HG03432 (cell line): ENCODE results near the gene TESK2.
A peak's percentile ranks its signal among the peaks of the same experiment; 100 is the strongest.
"Not testable (repeated sequence)": the region's sequence is repeated elsewhere in the genome, so short reads cannot be mapped to it uniquely, and the experiment has no call there.

ENCODE experiments used
- ATAC-seq: cut with Tn5 transposase; IDR thresholded peaks from one replicate; pipeline ENCODE4 v1.9.1; 2021; ENCODE audit warnings: mild to moderate bottlenecking, moderate library complexity; ENCODE audit not compliant: unreplicated experiment

The TESK2 gene, protein sequence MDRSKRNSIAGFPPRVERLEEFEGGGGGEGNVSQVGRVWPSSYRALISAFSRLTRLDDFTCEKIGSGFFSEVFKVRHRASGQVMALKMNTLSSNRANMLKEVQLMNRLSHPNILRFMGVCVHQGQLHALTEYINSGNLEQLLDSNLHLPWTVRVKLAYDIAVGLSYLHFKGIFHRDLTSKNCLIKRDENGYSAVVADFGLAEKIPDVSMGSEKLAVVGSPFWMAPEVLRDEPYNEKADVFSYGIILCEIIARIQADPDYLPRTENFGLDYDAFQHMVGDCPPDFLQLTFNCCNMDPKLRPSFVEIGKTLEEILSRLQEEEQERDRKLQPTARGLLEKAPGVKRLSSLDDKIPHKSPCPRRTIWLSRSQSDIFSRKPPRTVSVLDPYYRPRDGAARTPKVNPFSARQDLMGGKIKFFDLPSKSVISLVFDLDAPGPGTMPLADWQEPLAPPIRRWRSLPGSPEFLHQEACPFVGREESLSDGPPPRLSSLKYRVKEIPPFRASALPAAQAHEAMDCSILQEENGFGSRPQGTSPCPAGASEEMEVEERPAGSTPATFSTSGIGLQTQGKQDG

DNA sequence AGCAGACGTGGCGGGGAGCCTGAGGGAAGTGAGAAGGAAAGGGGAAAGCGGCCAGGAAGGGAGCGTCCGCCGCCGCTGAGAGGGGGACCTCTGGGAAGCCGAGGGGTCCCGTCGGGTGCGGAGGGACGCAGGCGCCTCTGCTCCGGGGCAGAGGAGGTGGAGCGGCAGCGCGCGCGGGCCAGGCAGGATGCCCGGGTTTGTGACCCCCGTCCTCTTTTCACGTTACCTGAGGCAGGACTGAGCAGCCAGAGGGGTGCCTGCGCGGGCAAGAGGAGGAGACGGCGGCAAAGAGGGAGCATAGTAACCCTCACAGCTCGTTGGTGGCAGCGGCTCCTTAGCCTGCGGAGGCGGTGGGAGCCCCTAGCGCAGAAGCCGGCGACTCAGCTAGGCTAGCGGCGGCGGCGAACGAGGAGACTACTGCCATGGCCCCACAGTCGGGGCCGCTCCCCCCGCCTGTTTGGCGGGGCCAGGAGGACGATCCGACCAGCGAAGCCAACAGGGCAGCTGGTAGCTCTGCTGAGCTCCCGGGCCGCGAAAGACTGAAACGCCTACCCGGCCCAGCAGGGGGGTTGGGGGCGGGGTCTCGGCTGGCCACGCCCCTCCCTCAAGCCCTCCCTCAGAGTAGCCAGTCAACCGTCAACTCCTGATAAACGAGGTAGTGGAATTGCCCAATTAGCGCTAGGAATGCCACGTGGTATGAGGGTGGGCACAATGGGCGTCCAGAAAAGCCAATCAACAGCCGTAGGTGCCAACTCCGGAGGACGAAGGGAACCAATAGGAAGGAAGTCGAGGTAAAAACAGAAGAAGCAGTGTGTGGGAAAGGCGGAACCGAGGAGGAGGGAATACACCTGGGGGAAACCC is at the start of gene TESK2:
TESK2 (minus strand) TSS at position 538 of the 861 bp plus-strand sequence. CDS start 33,378 bp downstream, outside the sequence.
- ATAC-seq, result peak; percentile 86

DNA sequence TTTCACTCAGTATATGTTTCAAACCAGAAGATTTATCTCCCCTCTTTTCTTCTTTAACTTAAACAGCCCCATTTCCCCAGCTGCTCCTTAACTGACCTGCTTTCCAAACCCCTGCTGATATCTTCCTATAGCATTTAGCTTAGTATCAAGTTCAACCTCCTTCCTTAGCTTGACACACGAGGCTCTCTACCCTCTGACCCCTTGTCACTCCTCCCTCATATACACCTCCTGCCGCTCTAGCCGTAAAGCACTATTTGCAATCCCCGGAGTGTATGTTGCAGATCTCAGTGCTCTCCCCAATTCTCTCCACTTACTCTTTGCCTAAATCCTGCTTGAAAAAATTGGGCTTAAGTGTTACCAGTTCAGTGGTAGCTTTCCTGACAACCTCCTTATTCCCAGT is 45.9 kb upstream of the TESK2 start:
- ATAC-seq, result no peak

- ATAC-seq, result no peak
Observed at GRCh38 chr1:45535988-45536766, 45.2 kb upstream of the TESK2 start.

- ATAC-seq, result no peak
Observed at GRCh38 chr1:45531873-45532272, 40.9 kb upstream of the TESK2 start.

GRCh38 chr1:45530632-45531135 is 39.7 kb upstream of the TESK2 start:
- no peak for ATAC-seq

DNA sequence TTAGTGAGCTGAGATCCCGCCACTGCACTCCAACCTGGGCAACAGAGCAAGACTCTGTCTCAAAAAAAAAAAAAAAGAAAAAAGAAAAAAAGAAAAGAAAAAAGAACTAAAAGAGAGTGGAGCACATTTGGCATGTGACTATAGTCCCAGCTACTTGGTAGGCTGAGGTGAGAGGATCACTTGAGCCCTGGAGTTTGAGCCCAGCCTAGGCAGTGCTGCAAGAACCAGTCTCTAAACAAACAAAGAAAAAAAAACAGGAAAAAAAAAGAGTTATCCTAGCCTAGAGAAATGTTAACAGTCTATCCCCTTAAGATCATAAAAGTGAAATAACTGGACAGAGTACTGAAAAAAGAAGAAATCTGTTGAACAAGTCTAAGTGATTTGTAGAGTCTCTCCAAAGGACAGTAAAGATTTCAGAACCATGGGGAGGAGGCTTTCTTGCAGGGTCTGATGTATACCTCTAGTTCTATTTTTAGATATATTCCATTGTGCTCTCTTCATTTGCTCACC is 35.2 kb upstream of the TESK2 start:
- no peak for ATAC-seq

GRCh38 chr1:45523975-45524374 is 33.0 kb upstream of the TESK2 start:
- ATAC-seq, result not testable (repeated sequence)

GRCh38 chr1:45523516-45523915 is 32.6 kb upstream of the TESK2 start:
- ATAC-seq, result not testable (repeated sequence)

GRCh38 chr1:45522324-45523104 is 31.6 kb upstream of the TESK2 start:
- ATAC-seq, result no peak

- ATAC-seq, result peak; percentile 88
Observed at GRCh38 chr1:45521413-45522323, 30.7 kb upstream of the TESK2 start, which contains the start of gene PRDX1. PRDX1 (minus strand) TSS chr1:45521884; CDS start chr1:45519043, 2,841 bp downstream.

DNA sequence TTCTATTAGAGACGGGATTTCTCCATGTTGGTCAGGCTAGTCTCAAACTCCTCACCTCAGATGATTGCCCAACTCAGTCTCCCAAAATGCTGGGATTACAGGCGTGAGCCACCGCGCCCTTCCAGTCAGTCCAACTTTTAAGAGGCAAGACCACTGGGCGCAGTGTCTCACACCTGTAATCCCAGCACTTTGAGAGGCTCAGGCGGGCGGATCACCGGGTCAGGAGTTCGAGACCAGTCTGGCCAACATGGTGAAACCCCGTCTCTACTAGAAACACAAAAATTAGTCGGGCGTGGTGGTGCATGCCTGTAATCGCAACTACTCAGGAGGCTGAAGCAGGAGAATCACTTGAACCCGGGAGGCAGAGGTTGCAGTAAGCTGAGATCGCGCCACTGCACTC is 28.8 kb upstream of the TESK2 start:
- not testable (repeated sequence) for ATAC-seq

DNA sequence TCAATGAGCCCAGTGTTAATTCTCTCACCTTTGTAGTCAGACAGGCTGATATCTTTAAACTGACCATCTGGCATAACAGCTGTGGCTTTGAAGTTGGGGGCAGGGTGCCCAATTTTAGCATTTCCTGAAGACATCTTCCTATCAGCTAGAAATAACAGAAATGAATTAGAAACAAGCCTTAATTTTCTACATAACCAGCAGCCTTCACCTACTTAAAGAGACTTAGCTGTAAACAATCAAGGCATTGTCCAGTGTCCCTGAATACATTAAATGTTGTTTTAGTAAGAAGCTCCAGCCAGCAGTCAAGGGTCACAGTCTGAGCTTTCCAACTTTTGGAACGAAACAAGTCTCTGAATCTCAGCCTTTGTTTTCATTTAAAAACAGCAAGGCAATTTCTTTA is 27.9 kb upstream of the TESK2 start:
- no peak for ATAC-seq

DNA sequence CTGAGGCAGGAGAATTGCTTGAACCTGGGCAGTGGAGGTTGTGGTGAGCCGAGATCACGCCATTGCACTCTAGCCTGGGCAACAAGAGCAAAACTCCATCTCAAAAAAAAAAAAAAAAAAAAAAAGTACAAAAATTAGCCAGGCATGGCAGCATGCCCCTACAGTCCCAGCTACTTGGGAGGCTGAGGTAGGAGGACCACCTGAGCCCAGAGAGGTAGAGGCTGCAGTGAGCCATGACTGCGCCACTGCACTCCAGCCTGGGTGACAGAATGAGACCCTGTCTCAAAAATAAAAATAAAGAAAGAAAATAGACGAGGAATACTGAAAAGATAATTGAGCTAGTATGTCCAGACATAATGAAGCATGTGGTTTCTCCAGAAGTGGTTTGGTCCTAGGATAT is 27.4 kb upstream of the TESK2 start:
- ATAC-seq, result not testable (repeated sequence)

DNA sequence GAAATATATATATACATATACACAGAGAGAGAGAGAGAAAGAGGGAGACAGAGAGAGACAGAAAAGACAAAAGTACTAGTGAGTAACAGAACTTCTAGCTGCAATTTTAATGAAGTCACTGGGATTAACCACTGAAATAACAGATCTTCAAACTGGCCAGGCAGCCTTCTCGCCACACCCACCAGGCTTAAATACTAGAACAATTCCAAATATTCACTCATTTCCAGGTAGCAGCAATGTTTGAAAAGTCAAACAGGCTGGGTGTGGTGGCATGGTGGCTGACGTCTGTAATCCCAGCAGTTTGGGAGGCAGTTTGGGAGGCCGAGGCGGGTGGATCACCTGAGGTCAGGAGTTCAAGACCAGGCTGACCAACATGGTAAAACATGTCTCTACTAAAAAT is 25.5 kb upstream of the TESK2 start:
- ATAC-seq, result no peak

DNA sequence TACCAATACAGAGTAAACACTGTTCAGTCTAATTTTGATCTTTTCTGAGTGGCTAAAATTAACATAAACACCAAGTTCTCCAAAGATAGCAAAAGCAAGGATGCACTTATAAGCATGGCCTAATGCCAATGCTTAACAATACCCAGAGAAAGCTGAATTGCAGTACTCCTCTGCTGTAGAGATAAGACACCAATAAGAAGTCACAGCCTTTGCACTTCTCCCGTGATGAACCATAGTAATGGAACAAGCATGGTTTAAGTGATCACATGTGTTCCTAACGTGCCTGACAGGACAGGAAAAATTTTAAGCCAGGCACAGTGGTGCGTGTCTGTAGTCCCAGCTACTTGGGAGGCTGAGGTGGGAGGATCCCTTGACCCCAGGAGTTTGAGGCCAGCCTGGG is 25.1 kb upstream of the TESK2 start:
- ATAC-seq, result no peak

DNA sequence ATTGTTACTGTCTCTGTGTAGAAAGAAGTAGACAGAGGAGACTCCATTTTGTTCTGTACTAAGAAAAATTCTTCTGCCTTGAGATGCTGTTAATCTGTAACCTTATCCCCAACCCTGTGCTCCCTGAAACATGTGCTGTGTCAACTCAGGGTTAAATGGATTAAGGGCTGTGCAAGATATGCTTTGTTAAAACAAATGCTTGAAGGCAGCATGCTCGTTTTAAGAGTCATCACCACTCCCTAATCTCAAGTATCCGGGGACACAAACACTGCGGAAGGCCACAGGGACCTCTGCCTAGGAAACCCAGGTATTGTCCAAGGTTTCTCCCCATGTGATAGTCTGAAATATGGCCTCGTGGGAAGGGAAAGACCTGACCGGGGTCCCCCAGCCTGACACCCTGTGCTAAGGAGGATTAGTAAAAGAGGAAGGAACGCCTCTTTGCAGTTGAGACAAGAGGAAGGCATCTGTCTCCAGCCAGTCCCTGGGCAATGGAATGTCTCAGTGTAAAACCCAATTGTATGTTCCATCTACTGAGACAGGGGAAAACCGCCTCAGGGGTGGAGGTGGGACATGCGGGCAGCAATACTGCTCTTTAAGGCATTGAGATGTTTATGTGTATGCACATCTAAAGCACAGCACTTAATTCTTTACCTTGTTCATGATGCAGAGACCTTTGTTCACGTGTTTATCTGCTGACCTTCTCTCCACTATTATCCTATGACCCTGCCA is 22.7 kb upstream of the TESK2 start:
- not testable (repeated sequence) for ATAC-seq

- ATAC-seq, result no peak
Observed at GRCh38 chr1:45512641-45513054, 21.7 kb upstream of the TESK2 start.
